Measurements from ENCODE around the gene HGD.

The HGD gene

DNA sequence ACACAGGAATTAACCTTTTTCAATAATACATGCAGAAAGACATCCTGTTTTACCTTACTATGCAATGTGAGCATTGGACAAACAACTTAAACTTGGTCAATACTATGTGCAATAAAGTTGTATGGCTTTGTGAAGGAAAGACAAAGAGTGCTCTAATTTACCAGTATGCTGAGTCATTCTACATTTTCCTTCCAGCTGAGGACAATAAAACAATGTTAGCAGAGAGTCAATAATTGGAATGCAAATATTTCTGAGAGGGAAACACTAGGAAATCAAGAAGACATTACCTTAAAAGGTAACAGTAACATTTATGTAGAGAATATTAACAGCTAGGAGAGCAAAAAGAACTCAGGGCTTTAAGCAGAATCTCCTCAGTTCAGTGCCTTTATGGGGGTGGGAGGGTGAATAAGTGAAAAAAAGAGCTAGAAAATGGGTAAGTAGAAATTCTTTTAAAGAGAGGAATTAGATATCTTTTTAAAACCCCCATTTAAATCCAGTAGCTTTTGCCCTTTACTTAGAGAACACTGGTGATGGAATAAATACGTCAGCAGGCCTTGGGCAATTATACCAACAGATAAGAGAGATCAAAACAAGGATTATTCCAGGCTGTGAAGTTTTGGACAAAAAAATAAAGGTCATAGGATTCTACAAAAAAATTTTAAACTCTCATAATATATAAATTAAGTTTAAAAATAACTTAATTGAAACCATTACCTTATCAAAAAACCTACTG is 11.6 kb upstream of the HGD start:
- Histone ChIP-seq H3K4me1 (ENCODE audit: control insufficient read depth, insufficient read depth, low read length) (peaks cover 30% of the 10 kb centered on the region), H3K36me3 (ENCODE audit: control insufficient read depth, insufficient read depth, low read length) (0 out of 2 replicates have a peak, but pooled peaks cover 2% of the 10 kb centered on the region), H3K27ac (ENCODE audit: low read depth, low read length) (peak overlapping the region; percentile 76), H3K4me3 (ENCODE audit: low read depth, low read length) (no peak overlapping the region), H3K27me3 (ENCODE audit: control insufficient read depth, insufficient read depth, low read length) (no peaks in the 10 kb centered on the region), H3K9me3 (ENCODE audit: control insufficient read depth, insufficient read depth, low read depth, low read length) (no peaks in the 10 kb centered on the region), H3K9ac (ENCODE audit: low read length) (no peak overlapping the region)

DNA sequence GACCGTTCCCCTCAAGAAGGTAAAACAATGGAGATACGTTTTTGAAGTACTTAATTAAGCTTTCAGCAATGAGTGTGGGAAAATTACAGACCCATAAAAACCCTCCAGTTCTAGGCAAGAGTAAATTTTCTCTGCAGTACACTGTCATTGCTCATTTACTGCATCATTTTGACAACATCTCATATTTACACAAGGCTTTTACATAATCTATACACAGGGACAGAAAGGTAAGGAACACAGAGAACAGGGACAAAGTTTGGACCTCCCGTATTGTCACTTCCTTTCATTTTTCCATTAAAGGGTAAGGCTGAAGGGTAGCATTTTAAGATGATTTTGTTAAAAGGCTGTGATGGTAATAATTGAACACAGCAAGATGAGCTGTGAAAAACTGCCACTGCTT is 7.4 kb upstream of the HGD start:
- Histone ChIP-seq H3K9me3 (ENCODE audit: control insufficient read depth, insufficient read depth, low read depth, low read length) (no peaks in the 10 kb centered on the region), H3K4me1 (ENCODE audit: control insufficient read depth, insufficient read depth, low read length) (peaks cover 17% of the 10 kb centered on the region), H3K27me3 (ENCODE audit: control insufficient read depth, insufficient read depth, low read length) (no peaks in the 10 kb centered on the region), H3K36me3 (ENCODE audit: control insufficient read depth, insufficient read depth, low read length) (0 out of 2 replicates have a peak, but pooled peaks cover 2% of the 10 kb centered on the region), H3K4me3 (ENCODE audit: low read depth, low read length) (no peak overlapping the region), H3K27ac (ENCODE audit: low read depth, low read length) (no peak overlapping the region), H3K9ac (ENCODE audit: low read length) (no peak overlapping the region)

GRCh38 chr3:120688121-120688520 is 6.1 kb upstream of the HGD start:
- H3K4me3 ChIP-seq (ENCODE audit: low read depth, low read length), result no peak overlapping the region
- H3K9ac ChIP-seq (ENCODE audit: low read length), result no peak overlapping the region
- H3K27me3 ChIP-seq (ENCODE audit: control insufficient read depth, insufficient read depth, low read length), result no peaks in the 10 kb centered on the region
- no peaks in the 10 kb centered on the region for H3K9me3 ChIP-seq (ENCODE audit: control insufficient read depth, insufficient read depth, low read depth, low read length)
- no peak overlapping the region for H3K27ac ChIP-seq (ENCODE audit: low read depth, low read length)
- 0 out of 2 replicates have a peak, but pooled peaks cover 2% of the 10 kb centered on the region for H3K36me3 ChIP-seq (ENCODE audit: control insufficient read depth, insufficient read depth, low read length)
- peaks cover 7% of the 10 kb centered on the region; the same call in 1 of the 2 replicates for H3K4me1 ChIP-seq (ENCODE audit: control insufficient read depth, insufficient read depth, low read length)

DNA sequence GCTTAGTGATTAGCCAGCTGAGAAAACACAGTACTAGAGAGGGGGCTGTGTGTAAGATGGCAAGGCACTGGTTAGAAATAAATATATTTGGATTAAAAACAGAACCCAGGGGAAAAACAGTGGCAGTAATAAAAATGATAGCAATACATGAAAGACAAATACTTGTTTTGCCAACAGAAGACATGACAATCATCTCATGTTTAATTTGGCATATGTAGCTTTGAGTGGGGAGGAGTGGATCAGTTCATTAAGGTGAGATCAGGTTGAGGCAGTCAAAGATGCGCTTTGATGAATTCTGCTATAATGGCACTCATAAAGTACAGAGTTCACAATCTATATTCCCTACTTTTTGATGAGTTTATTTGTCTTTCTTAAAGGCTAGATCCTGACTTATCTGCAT is 3.4 kb upstream of the HGD start:
- Histone ChIP-seq H3K9me3 (ENCODE audit: control insufficient read depth, insufficient read depth, low read depth, low read length) (no peaks in the 10 kb centered on the region), H3K4me3 (ENCODE audit: low read depth, low read length) (no peak overlapping the region), H3K4me1 (ENCODE audit: control insufficient read depth, insufficient read depth, low read length) (0 out of 2 replicates have a peak, but pooled peaks cover 11% of the 10 kb centered on the region), H3K27me3 (ENCODE audit: control insufficient read depth, insufficient read depth, low read length) (no peaks in the 10 kb centered on the region), H3K27ac (ENCODE audit: low read depth, low read length) (no peak overlapping the region), H3K36me3 (ENCODE audit: control insufficient read depth, insufficient read depth, low read length) (0 out of 2 replicates have a peak, but pooled peaks cover 2% of the 10 kb centered on the region), H3K9ac (ENCODE audit: low read length) (no peak overlapping the region)

- 0 out of 2 replicates have a peak, but pooled peaks cover 11% of the 10 kb centered on the region for H3K4me1 ChIP-seq (ENCODE audit: control insufficient read depth, insufficient read depth, low read length)
- H3K27me3 ChIP-seq (ENCODE audit: control insufficient read depth, insufficient read depth, low read length), result no peaks in the 10 kb centered on the region
- no peak overlapping the region for H3K4me3 ChIP-seq (ENCODE audit: low read depth, low read length)
- H3K9ac ChIP-seq (ENCODE audit: low read length), result no peak overlapping the region
- H3K27ac ChIP-seq (ENCODE audit: low read depth, low read length), result no peak overlapping the region
- peaks cover under 1% of the 10 kb centered on the region; the same call in 1 of the 2 replicates for H3K9me3 ChIP-seq (ENCODE audit: control insufficient read depth, insufficient read depth, low read depth, low read length)
- 0 out of 2 replicates have a peak, but pooled peaks cover 2% of the 10 kb centered on the region for H3K36me3 ChIP-seq (ENCODE audit: control insufficient read depth, insufficient read depth, low read length)
Measured at GRCh38 chr3:120684896-120685295, 2.9 kb upstream of the HGD start.

GRCh38 chr3:120683671-120684301 is 1.7 kb upstream of the HGD start:
- H3K36me3 ChIP-seq (ENCODE audit: control insufficient read depth, insufficient read depth, low read length), result no peaks in the 10 kb centered on the region
- peaks cover 6% of the 10 kb centered on the region; the same call in 1 of the 2 replicates for H3K9me3 ChIP-seq (ENCODE audit: control insufficient read depth, insufficient read depth, low read depth, low read length)
- no peak overlapping the region for H3K27ac ChIP-seq (ENCODE audit: low read depth, low read length)
- H3K9ac ChIP-seq (ENCODE audit: low read length), result no peak overlapping the region
- H3K27me3 ChIP-seq (ENCODE audit: control insufficient read depth, insufficient read depth, low read length), result no peaks in the 10 kb centered on the region
- peaks cover 11% of the 10 kb centered on the region; the same call in 1 of the 2 replicates for H3K4me1 ChIP-seq (ENCODE audit: control insufficient read depth, insufficient read depth, low read length)
- no peak overlapping the region for H3K4me3 ChIP-seq (ENCODE audit: low read depth, low read length)

GRCh38 chr3:120683213-120683612 is 1.2 kb upstream of the HGD start:
- Histone ChIP-seq H3K9ac (ENCODE audit: low read length) (no peak overlapping the region), H3K4me3 (ENCODE audit: low read depth, low read length) (no peak overlapping the region), H3K36me3 (ENCODE audit: control insufficient read depth, insufficient read depth, low read length) (no peaks in the 10 kb centered on the region), H3K4me1 (ENCODE audit: control insufficient read depth, insufficient read depth, low read length) (peaks cover 17% of the 10 kb centered on the region), H3K27ac (ENCODE audit: low read depth, low read length) (no peak overlapping the region), H3K9me3 (ENCODE audit: control insufficient read depth, insufficient read depth, low read depth, low read length) (peaks cover 6% of the 10 kb centered on the region; the same call in 1 of the 2 replicates), H3K27me3 (ENCODE audit: control insufficient read depth, insufficient read depth, low read length) (no peaks in the 10 kb centered on the region)

DNA sequence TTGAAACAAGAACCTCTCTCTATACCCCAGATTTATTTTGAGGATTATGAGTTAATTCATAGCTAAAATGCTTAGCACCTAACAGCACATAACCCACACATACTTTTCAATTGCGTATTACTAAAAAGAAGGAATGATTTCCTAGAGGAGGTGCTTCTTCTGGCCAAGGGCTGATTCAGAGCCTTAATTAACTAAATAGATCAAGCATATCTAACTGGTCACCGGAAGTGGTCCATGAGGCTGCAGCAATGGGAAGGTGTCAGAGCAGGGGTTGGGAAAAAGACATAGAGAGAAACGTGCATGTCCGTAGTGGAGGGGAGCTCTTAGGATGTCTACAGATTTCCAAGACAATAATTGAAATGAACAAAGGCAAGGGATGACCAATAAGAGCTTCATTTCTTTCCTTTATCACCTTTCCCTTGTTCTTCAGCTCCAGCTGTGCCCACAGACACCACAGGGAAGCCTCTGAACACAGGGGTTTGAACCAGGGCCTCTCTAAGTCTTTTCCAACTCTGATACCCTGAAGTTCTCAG is 467 bp downstream of the HGD start:
- H3K27me3 ChIP-seq (ENCODE audit: control insufficient read depth, insufficient read depth, low read length), result no peaks in the 10 kb centered on the region
- no peaks in the 10 kb centered on the region for H3K36me3 ChIP-seq (ENCODE audit: control insufficient read depth, insufficient read depth, low read length)
- peaks cover 23% of the 10 kb centered on the region for H3K4me1 ChIP-seq (ENCODE audit: control insufficient read depth, insufficient read depth, low read length)
- H3K9me3 ChIP-seq (ENCODE audit: control insufficient read depth, insufficient read depth, low read depth, low read length), result peaks cover 6% of the 10 kb centered on the region; the same call in 1 of the 2 replicates
- no peak overlapping the region for H3K4me3 ChIP-seq (ENCODE audit: low read depth, low read length)
- no peak overlapping the region for H3K27ac ChIP-seq (ENCODE audit: low read depth, low read length)
- H3K9ac ChIP-seq (ENCODE audit: low read length), result no peak overlapping the region

DNA sequence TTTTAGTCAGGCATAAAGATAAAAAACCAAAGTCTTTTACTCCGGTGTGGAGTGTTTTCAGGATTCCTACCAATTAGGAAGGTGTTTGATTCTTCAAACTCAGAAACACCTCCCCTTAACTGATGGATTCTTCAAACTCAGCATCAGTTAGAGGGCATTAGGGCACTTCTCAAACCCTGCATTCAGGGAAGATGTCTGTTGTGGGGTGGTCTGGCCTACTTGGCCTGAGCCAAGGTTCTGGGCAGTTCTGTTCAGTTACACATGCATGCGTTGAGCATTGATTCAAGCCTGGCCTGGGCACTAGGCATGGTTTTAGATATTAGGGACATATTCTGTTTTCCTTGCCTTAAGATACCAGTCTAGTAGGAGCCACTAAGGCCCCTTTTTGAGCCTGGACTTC is 1.0 kb downstream of the HGD start:
- Histone ChIP-seq H3K9ac (ENCODE audit: low read length) (no peak overlapping the region), H3K9me3 (ENCODE audit: control insufficient read depth, insufficient read depth, low read depth, low read length) (peaks cover 6% of the 10 kb centered on the region; the same call in 1 of the 2 replicates), H3K36me3 (ENCODE audit: control insufficient read depth, insufficient read depth, low read length) (no peaks in the 10 kb centered on the region), H3K27ac (ENCODE audit: low read depth, low read length) (0 out of 2 replicates have a peak overlapping the region, but pooled peaks have one; percentile 5), H3K27me3 (ENCODE audit: control insufficient read depth, insufficient read depth, low read length) (no peaks in the 10 kb centered on the region), H3K4me1 (ENCODE audit: control insufficient read depth, insufficient read depth, low read length) (peaks cover 28% of the 10 kb centered on the region), H3K4me3 (ENCODE audit: low read depth, low read length) (no peak overlapping the region)

- H3K4me1 ChIP-seq (ENCODE audit: control insufficient read depth, insufficient read depth, low read length), result peaks cover 28% of the 10 kb centered on the region
- H3K9me3 ChIP-seq (ENCODE audit: control insufficient read depth, insufficient read depth, low read depth, low read length), result peaks cover 6% of the 10 kb centered on the region; the same call in 1 of the 2 replicates
- H3K27ac ChIP-seq (ENCODE audit: low read depth, low read length), result 0 out of 2 replicates have a peak overlapping the region, but pooled peaks have one; percentile 5
- H3K4me3 ChIP-seq (ENCODE audit: low read depth, low read length), result no peak overlapping the region
- no peak overlapping the region for H3K9ac ChIP-seq (ENCODE audit: low read length)
- no peaks in the 10 kb centered on the region for H3K27me3 ChIP-seq (ENCODE audit: control insufficient read depth, insufficient read depth, low read length)
- no peaks in the 10 kb centered on the region for H3K36me3 ChIP-seq (ENCODE audit: control insufficient read depth, insufficient read depth, low read length)
Measured at GRCh38 chr3:120680193-120680894, 1.7 kb downstream of the HGD start.

Data from HUES6 (cell line).